ENCODE data around the gene DEDD.

DNA sequence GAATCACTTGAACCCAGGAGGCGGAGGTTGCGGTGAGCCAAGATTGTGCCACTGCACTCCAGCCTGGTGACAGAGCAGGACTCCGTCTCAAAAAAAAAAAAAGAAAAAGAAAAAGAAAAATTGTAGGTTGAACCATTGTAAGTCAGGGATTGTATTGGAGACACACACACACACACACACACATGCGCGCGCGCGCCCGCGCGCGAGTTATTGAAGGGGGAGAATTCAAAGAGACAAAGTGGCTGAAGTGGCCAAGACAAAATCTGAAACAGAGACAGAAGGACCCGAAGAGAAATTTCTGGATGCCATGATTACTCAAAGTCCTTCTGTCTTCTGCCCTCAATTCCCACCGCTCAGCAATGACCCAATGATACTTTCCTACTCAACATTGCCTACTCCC lies 38.0 kb downstream of the DEDD start:
- TF ChIP-seq, protein P1, sequence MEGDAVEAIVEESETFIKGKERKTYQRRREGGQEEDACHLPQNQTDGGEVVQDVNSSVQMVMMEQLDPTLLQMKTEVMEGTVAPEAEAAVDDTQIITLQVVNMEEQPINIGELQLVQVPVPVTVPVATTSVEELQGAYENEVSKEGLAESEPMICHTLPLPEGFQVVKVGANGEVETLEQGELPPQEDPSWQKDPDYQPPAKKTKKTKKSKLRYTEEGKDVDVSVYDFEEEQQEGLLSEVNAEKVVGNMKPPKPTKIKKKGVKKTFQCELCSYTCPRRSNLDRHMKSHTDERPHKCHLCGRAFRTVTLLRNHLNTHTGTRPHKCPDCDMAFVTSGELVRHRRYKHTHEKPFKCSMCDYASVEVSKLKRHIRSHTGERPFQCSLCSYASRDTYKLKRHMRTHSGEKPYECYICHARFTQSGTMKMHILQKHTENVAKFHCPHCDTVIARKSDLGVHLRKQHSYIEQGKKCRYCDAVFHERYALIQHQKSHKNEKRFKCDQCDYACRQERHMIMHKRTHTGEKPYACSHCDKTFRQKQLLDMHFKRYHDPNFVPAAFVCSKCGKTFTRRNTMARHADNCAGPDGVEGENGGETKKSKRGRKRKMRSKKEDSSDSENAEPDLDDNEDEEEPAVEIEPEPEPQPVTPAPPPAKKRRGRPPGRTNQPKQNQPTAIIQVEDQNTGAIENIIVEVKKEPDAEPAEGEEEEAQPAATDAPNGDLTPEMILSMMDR (IDR thresholded peaks at IDR 0.05) = no peak
- no peak for TF ChIP-seq POLR2AphosphoS5 (IDR thresholded peaks at IDR 0.05)
- no peak for TF ChIP-seq POLR2A (IDR thresholded peaks at IDR 0.05)

Data from suprapubic skin (tissue), 4 donors.